ENCODE measurements around the gene SRC.

GRCh38 chr20:37421060-37421905, 75.3 kb downstream of the SRC start:
- TF ChIP-seq POLR2A (IDR thresholded peaks at IDR 0.05) = no peak
- TF ChIP-seq CTCF (IDR thresholded peaks at IDR 0.05) = no peak

Measured in body of pancreas (tissue), 4 donors.